OCI-LY3 (cell line): ENCODE measurements around the gene L3MBTL4.

Experiments used
- H2AFZ ChIP-seq: fragments of 200-600, 300-600 bp; shearing (Covaris generic); 2 replicates; pipeline ENCODE4 v1.6.0; 2014; ENCODE audit warnings: antibody characterized with exemption, low read depth, low read length
- H3K27ac ChIP-seq: fragments of 200-600, 300-600 bp; sonication (generic); 2 replicates; pipeline ENCODE4 v1.5.1; 2014; ENCODE audit warnings: mild to moderate bottlenecking, low read length, moderate library complexity, mixed read lengths
- H3K27me3 ChIP-seq: fragments of 200-600, 300-600 bp; sonication (generic); 2 replicates; pipeline ENCODE4 v1.6.1; 2014; ENCODE audit warnings: low read depth, low read length, mixed read lengths
- H3K36me3 ChIP-seq: fragments of 200-600, 300-600 bp; sonication (generic); replicated peaks from 2 replicates; pipeline ENCODE3; 2014; ENCODE audit warnings: low read depth, low read length, mixed read lengths
- H3K4me1 ChIP-seq: fragments of 300-600, 200-600 bp; sonication (generic); 2 replicates; pipeline ENCODE4 v1.6.1; 2014; ENCODE audit warnings: low read length, mixed read lengths
- H3K4me2 ChIP-seq: fragments of 200-600, 300-600 bp; sonication (generic); 2 replicates; pipeline ENCODE4 v1.6.1; 2014; ENCODE audit warnings: low read length, mixed read lengths
- H3K4me3 ChIP-seq: fragments of 300-600, 200-600 bp; sonication (generic); 2 replicates; pipeline ENCODE4 v1.5.1; 2014; ENCODE audit warnings: antibody characterized with exemption, mild to moderate bottlenecking, low read length, moderate library complexity
- H3K79me2 ChIP-seq: fragments of 300-600, 200-600 bp; shearing (Covaris generic); 2 replicates; pipeline ENCODE4 v1.6.1; 2014; ENCODE audit warnings: mild to moderate bottlenecking, low read length, mixed read lengths
- H3K9ac ChIP-seq: fragments of 300-600, 200-600 bp; shearing (Covaris generic); 2 replicates; pipeline ENCODE4 v1.6.0; 2014; ENCODE audit warnings: mild to moderate bottlenecking, low read length, moderate library complexity
- H3K9me3 ChIP-seq: fragments of 200-600, 300-600 bp; shearing (Covaris generic); 2 replicates; pipeline ENCODE4 v1.6.1; 2014; ENCODE audit warnings: low read length, mixed read lengths; ENCODE audit not compliant: insufficient read depth
- H4K20me1 ChIP-seq: fragments of 200-600, 300-600 bp; sonication (generic); 2 replicates; pipeline ENCODE4 v1.6.1; 2016; ENCODE audit warnings: low read length, mixed read lengths; ENCODE audit not compliant: insufficient read depth
- CTCF ChIP-seq: fragments of 200-600, 300-600 bp; sonication (generic); IDR thresholded peaks from 2 replicates; pipeline ENCODE4 v1.5.1; 2014; ENCODE audit warnings: antibody characterized with exemption, low read length, low read depth
- EZH2phosphoT487 ChIP-seq: fragments of 200-600 bp; shearing (Covaris generic); IDR thresholded peaks from 2 replicates; pipeline ENCODE4 v1.6.1; 2018; ENCODE audit warnings: antibody characterized with exemption, mixed run types, low read depth

Gene L3MBTL4

GRCh38 chr18:6022074-6022444, 392.7 kb downstream of the L3MBTL4 start:
- TF ChIP-seq CTCF = no peak
- no peak for TF ChIP-seq EZH2phosphoT487
- Histone ChIP-seq H3K27me3 (no peaks in the 10 kb centered on the region), H3K36me3 (no peaks in the 10 kb centered on the region), H4K20me1 (no peaks in the 10 kb centered on the region), H3K79me2 (no peaks in the 10 kb centered on the region), H3K4me3 (no peak overlapping the region), H3K9me3 (no peaks in the 10 kb centered on the region), H2AFZ (no peak overlapping the region), H3K27ac (no peak overlapping the region), H3K9ac (no peak overlapping the region), H3K4me2 (no peak overlapping the region), H3K4me1 (no peaks in the 10 kb centered on the region)

GRCh38 chr18:6021306-6022073, 393.2 kb downstream of the L3MBTL4 start:
- Histone ChIP-seq H3K4me2 (no peak overlapping the region), H3K27me3 (no peaks in the 10 kb centered on the region), H4K20me1 (no peaks in the 10 kb centered on the region), H3K79me2 (no peaks in the 10 kb centered on the region), H3K9me3 (no peaks in the 10 kb centered on the region), H3K4me1 (no peaks in the 10 kb centered on the region), H2AFZ (no peak overlapping the region), H3K27ac (no peak overlapping the region), H3K4me3 (no peak overlapping the region), H3K9ac (no peak overlapping the region), H3K36me3 (no peaks in the 10 kb centered on the region)
- TF ChIP-seq EZH2phosphoT487 = no peak
- no peak for TF ChIP-seq CTCF

GRCh38 chr18:6018671-6019070, 396.0 kb downstream of the L3MBTL4 start:
- Histone ChIP-seq H3K27me3 (no peaks in the 10 kb centered on the region), H3K27ac (no peak overlapping the region), H2AFZ (no peak overlapping the region), H3K9ac (no peak overlapping the region), H3K4me1 (no peaks in the 10 kb centered on the region), H3K4me3 (no peak overlapping the region), H3K4me2 (no peak overlapping the region), H3K79me2 (no peaks in the 10 kb centered on the region), H3K36me3 (no peaks in the 10 kb centered on the region), H4K20me1 (no peaks in the 10 kb centered on the region), H3K9me3 (no peaks in the 10 kb centered on the region)
- no peak for TF ChIP-seq EZH2phosphoT487
- TF ChIP-seq CTCF = no peak

GRCh38 chr18:6017171-6017570, 397.5 kb downstream of the L3MBTL4 start:
- H2AFZ ChIP-seq = no peak overlapping the region
- no peaks in the 10 kb centered on the region for H3K4me1 ChIP-seq
- TF ChIP-seq CTCF = no peak
- TF ChIP-seq EZH2phosphoT487 = no peak
- 0 out of 2 replicates have a peak, but pooled peaks cover 1% of the 10 kb centered on the region for H3K27me3 ChIP-seq
- H3K79me2 ChIP-seq = no peaks in the 10 kb centered on the region
- H3K9ac ChIP-seq = no peak overlapping the region
- no peak overlapping the region for H3K4me3 ChIP-seq
- H4K20me1 ChIP-seq = no peaks in the 10 kb centered on the region
- no peak overlapping the region for H3K27ac ChIP-seq
- H3K4me2 ChIP-seq = no peak overlapping the region
- no peaks in the 10 kb centered on the region for H3K36me3 ChIP-seq
- H3K9me3 ChIP-seq = no peaks in the 10 kb centered on the region
